A549 (cell line): Measurements from ENCODE around the gene PARP15. TPM values are rescaled to one million over a fixed set of nuclear protein-coding genes. Genes with fewer than 3 reads are reported as not detected.

Experiments used
- ATAC-seq, 2 experiments: fragments of 200-7000 bp in 1 of 2; fragments of >200 bp in 1 of 2; cut with Nextera tagmentation in 1 of 2; cut with Tn5 transposase in 1 of 2; 3 replicates each; pipeline versions ENCODE4 v1.8.0 to v1.9.1; 2018 to 2020; ENCODE audit warnings: mild to moderate bottlenecking in 1 of 2, moderate library complexity in 1 of 2
- CTCF ChIA-PET: fragments of 300-600 bp; sonication (Branson Sonifier 250); formaldehyde crosslinking; extraction: SDS; loops from one replicate; lab custom pipeline; 2021; ENCODE audit warnings: antibody characterized with exemption, inconsistent platforms; lab: Yijun Ruan, JAX
- POLR2A ChIA-PET: fragments of 350-600 bp; formaldehyde crosslinking; extraction: SDS; loops from one replicate; lab custom pipeline; 2021; ENCODE audit warnings: antibody characterized with exemption, inconsistent platforms; lab: Yijun Ruan, JAX
- DNase-seq, 2 experiments: peaks; one replicate each; pipeline versions ENCODE4 v3.0.0 to v3.0.0-alpha.2; 2011 to 2016; ENCODE audit warnings: low read depth in 1 of 2, low spot score in 1 of 2
- FAIRE-seq: peaks from 2 replicates; lab custom pipeline; 2011; peaks lifted over from hg19 to GRCh38; lab: Jason Lieb, UNC
- H3K27ac ChIP-seq, 2 experiments: fragments of >200 bp; sonication (Bioruptor Twin); formaldehyde crosslinking; 3 replicates each; pipeline ENCODE4 v1.5.1; 2016 to 2017
- H3K4me1 ChIP-seq: fragments of >200 bp; sonication (Bioruptor Twin); formaldehyde crosslinking; 3 replicates; pipeline ENCODE4 v1.6.1; 2016
- H3K4me2 ChIP-seq: fragments of >200 bp; sonication (Bioruptor Twin); formaldehyde crosslinking; 3 replicates; pipeline ENCODE4 v1.6.1; 2016
- H3K4me3 ChIP-seq: fragments of >200 bp; sonication (Bioruptor Twin); formaldehyde crosslinking; 3 replicates; pipeline ENCODE4 v1.5.1; 2016
- H3K9me3 ChIP-seq: fragments of >200 bp; sonication (Bioruptor Twin); formaldehyde crosslinking; 3 replicates; pipeline ENCODE4 v1.6.1; 2016
- ATOH8 ChIP-seq: fragments of 250-450 bp; sonication (Bioruptor Pico); IDR thresholded peaks from 2 replicates; pipeline ENCODE4 v1.5.0; 2020; ENCODE audit warnings: low read depth, mild to moderate bottlenecking, moderate library complexity
- BCL3 ChIP-seq: fragments of >200 bp; sonication (Bioruptor Twin); formaldehyde crosslinking; IDR thresholded peaks from 3 replicates; pipeline ENCODE4 v1.6.1; 2016
- CEBPB ChIP-seq, 2 experiments: fragments of >200 bp in 1 of 2; sonication (Bioruptor Twin) in 1 of 2; formaldehyde crosslinking in 1 of 2; IDR thresholded peaks; 2 replicates each; pipeline ENCODE4 v1.6.1; 2012 to 2016
- CHD4 ChIP-seq: fragments of 200-600 bp; sonication (generic); IDR thresholded peaks from 2 replicates; pipeline ENCODE4 v1.6.1; 2016; ENCODE audit warnings: antibody characterized with exemption, mild to moderate bottlenecking, borderline replicate concordance
- ESRRA ChIP-seq: fragments of 150-350 bp; IDR thresholded peaks from 2 replicates; pipeline ENCODE4 v1.6.1; 2014; ENCODE audit warnings: mild to moderate bottlenecking, low read length, borderline replicate concordance
- HDAC2 ChIP-seq: fragments of 200-600 bp; sonication (generic); IDR thresholded peaks from 2 replicates; pipeline ENCODE4 v1.6.1; 2016
- HOXB5 ChIP-seq: fragments of 250-450 bp; sonication (Bioruptor Pico); IDR thresholded peaks from 2 replicates; pipeline ENCODE4 v1.5.0; 2020; ENCODE audit warnings: mild to moderate bottlenecking, moderate library complexity
- KDM1A ChIP-seq: fragments of 200-600 bp; sonication (generic); IDR thresholded peaks from 2 replicates; pipeline ENCODE4 v1.6.1; 2016; ENCODE audit warnings: low read depth, mild to moderate bottlenecking
- MAFK ChIP-seq: fragments of 450-650 bp; IDR thresholded peaks from 2 replicates; pipeline ENCODE4 v1.6.1; 2014; ENCODE audit not compliant: partially characterized antibody
- MAZ ChIP-seq: fragments of 150-350 bp; IDR thresholded peaks from 2 replicates; pipeline ENCODE4 v1.6.1; 2014; ENCODE audit warnings: antibody characterized with exemption, low read depth, low read length, borderline replicate concordance
- NFE2L2 ChIP-seq: fragments of 150-350 bp; conservative IDR thresholded peaks from 2 replicates; pipeline ENCODE4 v1.6.1; 2014; ENCODE audit warnings: low read length
- NR3C1 ChIP-seq: fragments of >200 bp; sonication (Bioruptor Twin); formaldehyde crosslinking; IDR thresholded peaks from 3 replicates; pipeline ENCODE4 v1.6.1; 2017
- RARB ChIP-seq: fragments of 250-450 bp; sonication (Bioruptor Pico); IDR thresholded peaks from 2 replicates; pipeline ENCODE4 v1.8.0; 2021; ENCODE audit warnings: mild to moderate bottlenecking, moderate library complexity
- RCOR1 ChIP-seq: fragments of 150-350 bp; IDR thresholded peaks from 2 replicates; pipeline ENCODE4 v1.6.1; 2014; ENCODE audit warnings: antibody characterized with exemption, low read length, low read depth
- SREBF2 ChIP-seq: fragments of 450-650 bp; IDR thresholded peaks from 2 replicates; pipeline ENCODE4 v1.6.1; 2014; ENCODE audit warnings: mild to moderate bottlenecking, moderate library complexity
- TP53 ChIP-seq: fragments of 250-450 bp; sonication (Bioruptor Pico); IDR thresholded peaks from 2 replicates; pipeline ENCODE4 v1.5.0; 2021; ENCODE audit warnings: mild to moderate bottlenecking, moderate library complexity
- ZFP36 ChIP-seq: fragments of 450-650 bp; IDR thresholded peaks from 2 replicates; pipeline ENCODE4 v1.6.1; 2014; ENCODE audit warnings: borderline replicate concordance; ENCODE audit not compliant: partially characterized antibody
- WGBS: methylation state at CpG from one replicate; pipeline ENCODE4 v1.1.6; 2017; ENCODE audit errors: missing lambda C conversion rate; 5-methylcytosine and 5-hydroxymethylcytosine counted together
- polyA plus RNA-seq, 4 experiments: library from polyadenylated mRNA; depleted of rRNA in 3 of 4; stranded (reverse); fragments of >200 nt; fragmentation: RNase III in 1 of 4; extraction: RNeasy Plus Mini Kit Qiagen cat#74134 plus additional on column Dnase treatment in 1 of 4; gene quantifications; 2 replicates in 3 of 4; 3 replicates in 1 of 4; pipeline ENCODE4 v1.2.3, GENCODE V29; 2011 to 2017
- TF ChIP-seq, protein P1 (sequence below): fragments of >200 bp; sonication (Bioruptor Twin); formaldehyde crosslinking; IDR thresholded peaks from 3 replicates; pipeline ENCODE4 v1.5.1; 2016
- TF ChIP-seq, protein P2 (sequence below): fragments of >200 bp; sonication (Bioruptor Twin); formaldehyde crosslinking; IDR thresholded peaks from 2 replicates; pipeline ENCODE4 v1.6.1; 2016
- TF ChIP-seq, protein P3 (sequence below): fragments of 200-600 bp; sonication (generic); IDR thresholded peaks from 2 replicates; pipeline ENCODE4 v1.6.1; 2016; ENCODE audit warnings: antibody characterized with exemption, mild to moderate bottlenecking, moderate library complexity

Gene PARP15
- polyA plus RNA-seq, 2 of the 4 experiments (the other 2 are of a cell fraction), result 0.05 TPM; not detected in 1

DNA sequence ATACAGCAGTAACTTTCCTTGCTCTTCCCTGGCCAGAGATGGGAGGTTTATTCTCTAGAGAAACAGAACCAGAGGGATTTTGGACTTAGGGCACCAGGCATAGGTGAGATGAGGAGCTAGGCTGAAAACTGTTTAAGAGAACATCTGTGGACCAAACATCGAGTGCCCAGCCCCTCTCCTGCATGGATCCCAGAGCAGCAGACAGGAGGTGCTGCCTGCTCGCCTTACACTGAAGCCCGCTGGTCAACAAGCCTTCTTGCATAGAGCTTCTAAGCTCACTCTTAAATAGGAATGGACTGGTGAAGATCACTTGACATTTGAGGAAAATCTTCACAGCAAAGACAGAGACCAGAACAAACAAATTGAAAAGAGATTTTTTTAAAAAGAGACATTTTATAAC is 41.2 kb downstream of the PARP15 start:
- Histone ChIP-seq H3K9me3 (no peaks in the 10 kb centered on the region), H3K4me3 (no peak overlapping the region), H3K4me1 (no peaks in the 10 kb centered on the region), H3K4me2 (no peak overlapping the region), H3K27ac (no peak overlapping the region)
- ATAC-seq, result peak in 1 of 2 experiments; percentile 47; a peak in 1 of 6 replicates
- ChIA-PET POLR2A (no interaction called here), CTCF (interaction anchor here (0.6 to 1.7 kb wide), 2 partner anchors 60 to 1271 kb away, joined by 4 to 5 read pairs; no protein-coding TSS in a partner anchor)
- FAIRE-seq, result no peak
- DNase-seq, result no peak
- WGBS, result 44% methylated on average over 3 of the region's 3 CpGs
- TF ChIP-seq, protein P1, sequence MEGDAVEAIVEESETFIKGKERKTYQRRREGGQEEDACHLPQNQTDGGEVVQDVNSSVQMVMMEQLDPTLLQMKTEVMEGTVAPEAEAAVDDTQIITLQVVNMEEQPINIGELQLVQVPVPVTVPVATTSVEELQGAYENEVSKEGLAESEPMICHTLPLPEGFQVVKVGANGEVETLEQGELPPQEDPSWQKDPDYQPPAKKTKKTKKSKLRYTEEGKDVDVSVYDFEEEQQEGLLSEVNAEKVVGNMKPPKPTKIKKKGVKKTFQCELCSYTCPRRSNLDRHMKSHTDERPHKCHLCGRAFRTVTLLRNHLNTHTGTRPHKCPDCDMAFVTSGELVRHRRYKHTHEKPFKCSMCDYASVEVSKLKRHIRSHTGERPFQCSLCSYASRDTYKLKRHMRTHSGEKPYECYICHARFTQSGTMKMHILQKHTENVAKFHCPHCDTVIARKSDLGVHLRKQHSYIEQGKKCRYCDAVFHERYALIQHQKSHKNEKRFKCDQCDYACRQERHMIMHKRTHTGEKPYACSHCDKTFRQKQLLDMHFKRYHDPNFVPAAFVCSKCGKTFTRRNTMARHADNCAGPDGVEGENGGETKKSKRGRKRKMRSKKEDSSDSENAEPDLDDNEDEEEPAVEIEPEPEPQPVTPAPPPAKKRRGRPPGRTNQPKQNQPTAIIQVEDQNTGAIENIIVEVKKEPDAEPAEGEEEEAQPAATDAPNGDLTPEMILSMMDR, result no peak
- TF ChIP-seq HOXB5 (CRISPR knock-in tag), result no peak
- TF ChIP-seq SREBF2, result no peak
- TF ChIP-seq RCOR1, result no peak

DNA sequence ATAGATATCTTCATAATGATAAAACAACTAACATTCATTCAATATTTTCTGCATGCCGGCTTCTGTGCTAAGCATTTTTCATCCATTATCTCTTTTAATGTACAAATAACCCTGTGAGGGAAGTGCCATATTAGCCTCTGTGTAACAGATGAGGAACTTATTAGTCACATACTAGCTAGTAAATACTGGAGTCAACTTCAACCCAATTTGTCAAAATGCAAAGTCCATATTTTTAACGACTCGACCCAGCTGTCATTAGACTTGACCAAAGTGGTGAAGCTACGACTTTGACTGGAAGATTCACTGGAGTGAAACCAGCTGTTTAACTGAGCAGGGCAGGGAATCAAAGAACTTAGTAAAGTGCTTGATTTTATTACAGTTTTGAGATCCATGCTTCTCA is 41.6 kb downstream of the PARP15 start:
- Histone ChIP-seq H3K27ac (no peak overlapping the region), H3K4me1 (no peaks in the 10 kb centered on the region), H3K9me3 (no peaks in the 10 kb centered on the region), H3K4me2 (no peak overlapping the region), H3K4me3 (no peak overlapping the region)
- no peak for TF ChIP-seq HDAC2
- WGBS, result 39% methylated on average over 4 of the region's 4 CpGs
- ChIA-PET POLR2A (no interaction called here), CTCF (interaction anchor here (1.0 to 1.7 kb wide), 2 partner anchors 10 to 60 kb away, joined by 4 to 5 read pairs; no protein-coding TSS in a partner anchor)
- no peak for FAIRE-seq
- no peak for DNase-seq
- no peak for ATAC-seq

- Histone ChIP-seq H3K4me2 (no peak overlapping the region), H3K27ac (no peak overlapping the region), H3K9me3 (no peaks in the 10 kb centered on the region), H3K4me1 (no peaks in the 10 kb centered on the region), H3K4me3 (no peak overlapping the region)
- ChIA-PET POLR2A (no interaction called here), CTCF (interaction anchor here (1.2 kb wide), 2 partner anchors 9 to 58 kb away, joined by 3 to 4 read pairs; no protein-coding TSS in a partner anchor)
- WGBS, result 29% methylated on average over 3 of the region's 4 CpGs
- no peak for DNase-seq
- FAIRE-seq, result no peak
- peak in 1 of 2 experiments; percentile 39; a peak in 1 of 6 replicates for ATAC-seq
- no peak for TF ChIP-seq TP53 (CRISPR knock-in tag)
- TF ChIP-seq CEBPB (IDR thresholded peaks at IDR 0.05), result no peak
- TF ChIP-seq, protein P2, sequence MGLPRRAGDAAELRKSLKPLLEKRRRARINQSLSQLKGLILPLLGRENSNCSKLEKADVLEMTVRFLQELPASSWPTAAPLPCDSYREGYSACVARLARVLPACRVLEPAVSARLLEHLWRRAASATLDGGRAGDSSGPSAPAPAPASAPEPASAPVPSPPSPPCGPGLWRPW, result no peak
- TF ChIP-seq CHD4, result no peak
- TF ChIP-seq ESRRA, result no peak
- TF ChIP-seq, protein P3, sequence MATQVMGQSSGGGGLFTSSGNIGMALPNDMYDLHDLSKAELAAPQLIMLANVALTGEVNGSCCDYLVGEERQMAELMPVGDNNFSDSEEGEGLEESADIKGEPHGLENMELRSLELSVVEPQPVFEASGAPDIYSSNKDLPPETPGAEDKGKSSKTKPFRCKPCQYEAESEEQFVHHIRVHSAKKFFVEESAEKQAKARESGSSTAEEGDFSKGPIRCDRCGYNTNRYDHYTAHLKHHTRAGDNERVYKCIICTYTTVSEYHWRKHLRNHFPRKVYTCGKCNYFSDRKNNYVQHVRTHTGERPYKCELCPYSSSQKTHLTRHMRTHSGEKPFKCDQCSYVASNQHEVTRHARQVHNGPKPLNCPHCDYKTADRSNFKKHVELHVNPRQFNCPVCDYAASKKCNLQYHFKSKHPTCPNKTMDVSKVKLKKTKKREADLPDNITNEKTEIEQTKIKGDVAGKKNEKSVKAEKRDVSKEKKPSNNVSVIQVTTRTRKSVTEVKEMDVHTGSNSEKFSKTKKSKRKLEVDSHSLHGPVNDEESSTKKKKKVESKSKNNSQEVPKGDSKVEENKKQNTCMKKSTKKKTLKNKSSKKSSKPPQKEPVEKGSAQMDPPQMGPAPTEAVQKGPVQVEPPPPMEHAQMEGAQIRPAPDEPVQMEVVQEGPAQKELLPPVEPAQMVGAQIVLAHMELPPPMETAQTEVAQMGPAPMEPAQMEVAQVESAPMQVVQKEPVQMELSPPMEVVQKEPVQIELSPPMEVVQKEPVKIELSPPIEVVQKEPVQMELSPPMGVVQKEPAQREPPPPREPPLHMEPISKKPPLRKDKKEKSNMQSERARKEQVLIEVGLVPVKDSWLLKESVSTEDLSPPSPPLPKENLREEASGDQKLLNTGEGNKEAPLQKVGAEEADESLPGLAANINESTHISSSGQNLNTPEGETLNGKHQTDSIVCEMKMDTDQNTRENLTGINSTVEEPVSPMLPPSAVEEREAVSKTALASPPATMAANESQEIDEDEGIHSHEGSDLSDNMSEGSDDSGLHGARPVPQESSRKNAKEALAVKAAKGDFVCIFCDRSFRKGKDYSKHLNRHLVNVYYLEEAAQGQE, result no peak
- TF ChIP-seq NR3C1, result no peak
- TF ChIP-seq BCL3, result no peak
- no peak for TF ChIP-seq MAFK
- no peak for TF ChIP-seq ZFP36
- no peak for TF ChIP-seq ATOH8
- TF ChIP-seq KDM1A, result no peak
- TF ChIP-seq NFE2L2, result no peak
- TF ChIP-seq RARB (CRISPR knock-in tag), result no peak
- no peak for TF ChIP-seq MAZ
- TF ChIP-seq, all 56 proteins: peak for 0
These were observed 42.9 kb downstream of the PARP15 start for GRCh38 chr3:122620399-122620798.
